CD4-positive, alpha-beta T cell (primary cell): ENCODE measurements around the gene KIF4A. TPM values are rescaled to one million over a fixed set of nuclear protein-coding genes. Genes with fewer than 3 reads are reported as not detected.

ENCODE experiments used
- ATAC-seq: fragments of 200-7000 bp; cut with Tn5 transposase; one replicate; pipeline ENCODE4 v1.10.0; 2022; ENCODE audit warnings: mild to moderate bottlenecking; ENCODE audit not compliant: poor library complexity
- CTCF ChIA-PET: fragments of 350-600 bp; sonication (Branson Sonifier 250); formaldehyde crosslinking; loops from one replicate; lab custom pipeline; 2021; ENCODE audit warnings: antibody characterized with exemption, inconsistent platforms; lab: Charles Lee
- POLR2A ChIA-PET: fragments of 350-600 bp; sonication (Branson Sonifier 250); formaldehyde crosslinking; loops from one replicate; lab custom pipeline; 2021; ENCODE audit warnings: antibody characterized with exemption, inconsistent platforms; lab: Charles Lee
- DNase-seq, 14 experiments: peaks; one replicate each; pipeline ENCODE4 v3.0.0-alpha.2; 2013 to 2020; ENCODE audit warnings: mixed read lengths in 2 of 14
- H3K27ac ChIP-seq, 2 donors: one replicate each; pipeline versions ENCODE4 v1.5.1 to v1.7.0; 2013; ENCODE audit warnings: low read length in 2 of 2, low read depth in 1 of 2, mild to moderate bottlenecking in 1 of 2
- H3K27me3 ChIP-seq, 2 experiments: 1 replicate in 1 of 2; 2 replicates in 1 of 2; pipeline versions ENCODE4 v1.6.1 to v1.7.0; 2013; ENCODE audit warnings: low read length in 2 of 2, control low read depth in 1 of 2, mild to moderate bottlenecking in 1 of 2, moderate library complexity in 1 of 2; ENCODE audit not compliant: insufficient read depth in 2 of 2, control insufficient read depth in 1 of 2
- H3K36me3 ChIP-seq: one replicate; pipeline ENCODE4 v1.6.1; 2013; ENCODE audit warnings: low read length, control low read depth; ENCODE audit not compliant: insufficient read depth
- H3K4me1 ChIP-seq: one replicate; pipeline ENCODE4 v1.6.1; 2013; ENCODE audit warnings: low read length, control low read depth; ENCODE audit not compliant: insufficient read depth
- H3K4me3 ChIP-seq: one replicate; pipeline ENCODE4 v1.5.1; 2013; ENCODE audit warnings: mild to moderate bottlenecking, low read length, moderate library complexity
- H3K9me3 ChIP-seq, 2 experiments: 1 replicate in 1 of 2; 2 replicates in 1 of 2; pipeline versions ENCODE4 v1.6.1 to v1.7.0; 2013; ENCODE audit warnings: low read length in 2 of 2, mild to moderate bottlenecking in 2 of 2, control low read depth in 1 of 2, moderate library complexity in 1 of 2; ENCODE audit not compliant: control insufficient read depth in 1 of 2, insufficient read depth in 1 of 2
- H3K27ac Mint-ChIP-seq: one replicate; pipeline ENCODE4 v1.8.0; 2020; ENCODE audit warnings: mixed read lengths
- H3K27me3 Mint-ChIP-seq: one replicate; pipeline ENCODE4 v1.8.0; 2021; ENCODE audit warnings: mixed read lengths
- H3K36me3 Mint-ChIP-seq: one replicate; pipeline ENCODE4 v1.8.0; 2021; ENCODE audit warnings: low read depth, mixed read lengths
- H3K4me1 Mint-ChIP-seq: one replicate; pipeline ENCODE4 v1.8.0; 2021; ENCODE audit warnings: low read depth, mixed read lengths
- H3K4me3 Mint-ChIP-seq: one replicate; pipeline ENCODE4 v1.8.0; 2020; ENCODE audit warnings: mild to moderate bottlenecking, mixed read lengths
- H3K9me3 Mint-ChIP-seq: one replicate; pipeline ENCODE4 v1.8.0; 2020; ENCODE audit warnings: mixed read lengths
- CTCF ChIP-seq: fragments of 200-600 bp; IDR thresholded peaks from one replicate; pipeline ENCODE4 v1.8.0; 2022; ENCODE audit warnings: antibody characterized with exemption, mild to moderate bottlenecking
- intact Hi-C, 2 experiments: fragments of 100-400 bp; cut with DNase I in 1 of 2; cut with micrococcal nuclease in 1 of 2; formaldehyde crosslinking; loops; one replicate each; pipeline versions ENCODE4 v1.15.1 to v1.9.0; 2023 to 2025; cut with DNase I, micrococcal nuclease
- total RNA-seq, 174 experiments: library from RNA in 2 of 174; stranded (reverse) in 2 of 174; gene quantifications; one replicate each; pipeline ENCODE4 v1.2.3 and lab custom pipeline; 2021 to 2026

Gene KIF4A
- total RNA-seq, 2 experiments from 2014 or later, result 0.06 to 0.19 TPM

DNA sequence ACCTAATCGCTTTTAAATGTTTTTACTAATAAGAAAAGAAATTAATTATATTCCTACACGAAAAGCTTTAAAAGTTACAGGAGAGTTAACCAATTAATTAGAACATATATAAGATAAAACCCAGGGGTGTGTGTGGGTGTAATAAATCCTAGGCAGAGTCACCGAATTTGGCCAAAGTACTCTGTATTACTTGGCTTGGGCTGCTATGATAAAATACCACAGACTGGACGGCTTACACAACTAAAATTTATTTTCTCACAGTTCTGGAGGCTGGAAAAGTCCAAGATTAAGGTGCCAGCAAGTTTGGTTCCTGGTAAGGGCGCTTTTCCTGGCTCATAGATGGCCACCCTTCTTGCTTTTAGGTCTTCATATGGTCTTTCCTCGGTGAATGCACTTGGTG lies 45.0 kb upstream of the KIF4A start:
- ATAC-seq (no peak), DNase-seq (no peak)
- Histone ChIP-seq H3K27me3 (no peaks in the 10 kb centered on the region), H3K36me3 (no peaks in the 10 kb centered on the region), H3K4me3 (no peak overlapping the region), H3K9me3 (no peaks in the 10 kb centered on the region), H3K4me1 (no peaks in the 10 kb centered on the region), H3K27ac (no peak overlapping the region)
- intact Hi-C loops, result no loop called here
- H3K4me3 Mint-ChIP-seq, result no peak overlapping the region
- CTCF ChIA-PET, result no interaction called here
- H3K9me3 Mint-ChIP-seq, result no peaks in the 10 kb centered on the region
- no peaks in the 10 kb centered on the region for H3K4me1 Mint-ChIP-seq
- H3K27ac Mint-ChIP-seq, result no peak overlapping the region
- POLR2A ChIA-PET, result no interaction called here
- no peak for TF ChIP-seq CTCF
- no peaks in the 10 kb centered on the region for H3K36me3 Mint-ChIP-seq
- no peaks in the 10 kb centered on the region for H3K27me3 Mint-ChIP-seq

DNA sequence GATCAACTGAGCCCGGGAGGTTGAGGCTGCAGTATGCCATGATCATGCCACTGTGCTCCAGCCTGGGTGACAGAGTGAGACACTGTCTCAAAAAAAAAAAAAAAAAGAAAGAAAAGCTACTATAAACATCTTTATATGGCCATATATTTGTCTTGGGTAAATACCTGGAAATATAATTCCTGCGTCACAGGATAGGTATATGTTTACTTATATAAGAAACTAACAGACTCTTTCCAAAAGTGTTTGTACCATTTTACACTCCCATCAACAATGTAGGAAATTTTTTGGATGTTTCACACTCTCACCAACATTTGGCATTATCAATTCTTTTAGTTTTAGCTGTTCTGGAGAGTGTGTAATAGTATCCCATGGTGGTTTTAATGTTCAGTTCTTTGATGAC lies 42.7 kb upstream of the KIF4A start:
- intact Hi-C loops, result no loop called here
- no peak for ATAC-seq
- no peak overlapping the region for H3K27ac ChIP-seq
- DNase-seq, result no peak
- H3K4me1 ChIP-seq, result no peaks in the 10 kb centered on the region
- Mint-ChIP-seq H3K27ac (no peak overlapping the region), H3K4me1 (no peaks in the 10 kb centered on the region), H3K27me3 (no peaks in the 10 kb centered on the region), H3K4me3 (no peak overlapping the region), H3K36me3 (no peaks in the 10 kb centered on the region), H3K9me3 (no peaks in the 10 kb centered on the region)
- ChIA-PET CTCF (interaction anchor here (0.6 to 0.7 kb wide), 2 partner anchors 47 to 128 kb away, joined by 3 read pairs; no protein-coding TSS in a partner anchor), POLR2A (no interaction called here)
- no peak overlapping the region for H3K4me3 ChIP-seq
- H3K27me3 ChIP-seq, result no peaks in the 10 kb centered on the region
- H3K9me3 ChIP-seq, result no peaks in the 10 kb centered on the region
- no peaks in the 10 kb centered on the region for H3K36me3 ChIP-seq
- no peak for TF ChIP-seq CTCF

GRCh38 chrX:70252491-70252890 lies 37.4 kb upstream of the KIF4A start:
- H3K4me1 Mint-ChIP-seq, result no peaks in the 10 kb centered on the region
- intact Hi-C loops, result no loop called here
- peaks cover 8% of the 10 kb centered on the region for H3K36me3 Mint-ChIP-seq
- H3K27ac Mint-ChIP-seq, result no peak overlapping the region
- no peak overlapping the region for H3K4me3 ChIP-seq
- ATAC-seq, result no peak
- no peak for DNase-seq
- ChIA-PET CTCF (no interaction called here), POLR2A (no interaction called here)
- no peak overlapping the region for H3K4me3 Mint-ChIP-seq
- no peaks in the 10 kb centered on the region for H3K36me3 ChIP-seq
- H3K27me3 ChIP-seq, result no peaks in the 10 kb centered on the region
- TF ChIP-seq CTCF, result no peak
- no peaks in the 10 kb centered on the region for H3K4me1 ChIP-seq
- H3K27me3 Mint-ChIP-seq, result no peaks in the 10 kb centered on the region
- no peaks in the 10 kb centered on the region for H3K9me3 ChIP-seq
- H3K9me3 Mint-ChIP-seq, result no peaks in the 10 kb centered on the region
- H3K27ac ChIP-seq, result no peak overlapping the region
